A549 treated with CORT108297 at 1 μM for 4 hours (cell line): ENCODE data around the gene PIK3CD. TPM values are rescaled to one million over a fixed set of nuclear protein-coding genes. Genes with fewer than 3 reads are reported as not detected.

Experiments
- total RNA-seq: library from RNA; stranded (reverse); fragments of 200-300 nt; extraction: Qiagen RNA extraction; gene quantifications from 5 replicates; pipeline ENCODE4 v1.2.3, GENCODE V29; 2022

Gene PIK3CD
- total RNA-seq: 6.2 to 9.5 TPM (median 8.4 TPM) in 5 replicates

DNA sequence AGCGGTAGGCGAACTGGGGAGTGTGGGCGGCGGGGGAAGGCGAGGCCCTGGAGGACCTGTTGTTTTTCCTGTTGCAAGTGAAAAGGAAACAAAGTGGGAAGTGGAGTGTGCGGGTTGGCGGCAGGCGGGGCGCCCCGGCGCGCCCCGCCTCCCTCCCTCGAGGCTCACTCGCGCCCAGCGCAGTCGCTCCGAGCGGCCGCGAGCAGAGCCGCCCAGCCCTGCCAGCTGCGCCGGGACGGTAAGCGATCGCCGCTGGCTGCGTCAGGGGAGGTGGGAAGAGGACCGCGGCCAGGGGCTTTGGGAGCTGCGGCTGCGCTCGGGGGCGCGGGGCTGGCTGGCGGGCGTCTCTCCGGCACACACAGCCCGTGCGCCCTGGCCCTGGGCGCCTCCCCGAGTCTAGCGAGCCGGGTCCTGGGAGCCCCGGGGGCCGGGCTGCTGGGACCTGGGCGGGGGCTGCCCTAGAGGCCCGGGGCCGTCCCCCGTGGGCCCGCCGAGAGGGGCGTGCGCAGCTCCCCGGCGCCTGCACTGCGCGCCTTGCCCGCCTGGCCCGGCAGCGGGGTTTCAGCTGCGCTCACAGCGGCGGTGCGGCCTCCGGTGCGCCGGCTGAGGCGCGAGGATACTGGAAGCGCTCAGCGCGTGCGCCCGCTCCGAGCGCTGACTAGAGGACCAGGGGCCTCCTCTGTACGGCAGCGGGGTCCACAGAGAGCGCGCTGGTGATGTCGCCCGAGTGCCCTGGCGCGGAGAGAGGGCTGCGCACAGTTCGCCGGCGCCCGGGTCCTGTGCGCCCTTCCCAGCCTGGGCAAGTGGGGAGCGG, at the start of gene PIK3CD:
TSS of gene PIK3CD (plus strand) at position 167 of the 814 bp plus-strand sequence. CDS start 58,725 bp downstream, outside the sequence.

Other genes with a start within 250 kb of the PIK3CD start
- gene SLC25A33, start 112.3 kb upstream of the PIK3CD start, total RNA-seq: 2.8 to 3.8 TPM (median 3.0 TPM) in 5 replicates
- 10.2 to 16.1 TPM (median 14.8 TPM) in 5 replicates for gene TMEM201, start 62.8 kb upstream of the PIK3CD start, total RNA-seq
- gene CLSTN1, start 172.2 kb downstream of the PIK3CD start, total RNA-seq: 60.1 to 70.0 TPM (median 64.2 TPM) in 5 replicates